GM19239 (cell line): Measurements from ENCODE around the gene PDCL2.
"Not testable (repeated sequence)": the region's sequence is repeated elsewhere in the genome, so short reads cannot be mapped to it uniquely, and the experiment has no call there.

Experiments used
- DNase-seq: peaks from one replicate; pipeline ENCODE4 v3.0.0; 2011; ENCODE audit warnings: low spot score; ENCODE audit not compliant: insufficient read length
- FAIRE-seq: peaks from 2 replicates; lab custom pipeline; 2011; peaks lifted over from hg19 to GRCh38; lab: Jason Lieb, UNC

The PDCL2 gene

GRCh38 chr4:55598641-55599040 is 6.6 kb upstream of the PDCL2 start:
- no peak for DNase-seq
- FAIRE-seq: no peak

- FAIRE-seq: no peak
Observed at GRCh38 chr4:55588160-55588559, 3.9 kb downstream of the PDCL2 start.

GRCh38 chr4:55582773-55583172 is 9.3 kb downstream of the PDCL2 start:
- not testable (repeated sequence) for DNase-seq
- FAIRE-seq: peak; percentile 85

More at GRCh38 chr4:55588160-55588559, 3.9 kb downstream of the PDCL2 start:
- no peak for DNase-seq

GRCh38 chr4:55578341-55579010 is 13.6 kb downstream of the PDCL2 start:
- FAIRE-seq (no peak), DNase-seq (no peak)

GRCh38 chr4:55575513-55575912 is 16.5 kb downstream of the PDCL2 start:
- DNase-seq: no peak
- no peak for FAIRE-seq

GRCh38 chr4:55574252-55574651 is 17.8 kb downstream of the PDCL2 start:
- FAIRE-seq: no peak
- no peak for DNase-seq

- DNase-seq: no peak
- no peak for FAIRE-seq
Observed at GRCh38 chr4:55571806-55572205, 20.2 kb downstream of the PDCL2 start.

- no peak for FAIRE-seq
Observed at GRCh38 chr4:55568905-55569504, 23.0 kb downstream of the PDCL2 start.

GRCh38 chr4:55561889-55562288 is 30.2 kb downstream of the PDCL2 start:
- no peak for FAIRE-seq
- DNase-seq: peak; percentile 13

More at GRCh38 chr4:55568905-55569504, 23.0 kb downstream of the PDCL2 start:
- DNase-seq: no peak

GRCh38 chr4:55560096-55560495 is 31.9 kb downstream of the PDCL2 start:
- FAIRE-seq (no peak), DNase-seq (no peak)

- FAIRE-seq (no peak), DNase-seq (no peak)
Observed at GRCh38 chr4:55554453-55555030, 37.5 kb downstream of the PDCL2 start.

- FAIRE-seq (no peak), DNase-seq (no peak)
Observed at GRCh38 chr4:55553441-55554201, 38.4 kb downstream of the PDCL2 start.

GRCh38 chr4:55551964-55552363 is 40.1 kb downstream of the PDCL2 start:
- FAIRE-seq, DNase-seq: not testable (repeated sequence)

GRCh38 chr4:55549888-55550287 is 42.2 kb downstream of the PDCL2 start:
- DNase-seq (no peak), FAIRE-seq (no peak)

GRCh38 chr4:55547918-55548317 is 44.1 kb downstream of the PDCL2 start:
- FAIRE-seq: no peak
- DNase-seq: no peak

- no peak for DNase-seq
- peak; percentile 78 for FAIRE-seq
Observed at GRCh38 chr4:55547466-55547770, 44.6 kb downstream of the PDCL2 start.

GRCh38 chr4:55546756-55547465 is 45.1 kb downstream of the PDCL2 start, which contains the start of gene CLOCK:
Gene CLOCK (minus strand): TSS chr4:55546909. CDS start chr4:55482785, 64,124 bp downstream.
- FAIRE-seq: peak; percentile 73

GRCh38 chr4:55546506-55546755 is 45.6 kb downstream of the PDCL2 start:
- FAIRE-seq (no peak), DNase-seq (no peak)

More at GRCh38 chr4:55546756-55547465, 45.1 kb downstream of the PDCL2 start, which contains the start of gene CLOCK:
- peak; percentile 50 for DNase-seq

- peak; percentile 27 for DNase-seq
- FAIRE-seq: peak; percentile 80
Observed at GRCh38 chr4:55545641-55546505, 46.2 kb downstream of the PDCL2 start.
